OCI-LY1 (cell line): ENCODE results near the gene CD300LB.
"Not testable (repeated sequence)": the region's sequence is repeated elsewhere in the genome, so short reads cannot be mapped to it uniquely, and the experiment has no call there.

ENCODE experiments used
- CTCF ChIP-seq: fragments of 200-600 bp; sonication (generic), shearing (Covaris generic); IDR thresholded peaks from 2 replicates; pipeline ENCODE4 v1.5.1; 2017; ENCODE audit warnings: mild to moderate bottlenecking, antibody characterized with exemption, low read length, moderate library complexity, mixed read lengths
- EZH2 ChIP-seq: fragments of 200-600 bp; sonication (generic), shearing (Covaris generic); IDR thresholded peaks from 2 replicates; pipeline ENCODE4 v1.8.0; 2017; ENCODE audit warnings: borderline replicate concordance, mixed run types, mild to moderate bottlenecking, antibody characterized with exemption, low read length, moderate library complexity, mixed read lengths

GRCh38 chr17:74488276-74488675, 43.0 kb downstream of the CD300LB start:
- not testable (repeated sequence) for TF ChIP-seq CTCF, EZH2
